GM19025 (cell line): ENCODE measurements around the gene CDIPT.
"Not testable (repeated sequence)": the region's sequence is repeated elsewhere in the genome, so short reads cannot be mapped to it uniquely, and the experiment has no call there.

Source experiments
- ATAC-seq: cut with Tn5 transposase; IDR thresholded peaks from one replicate; pipeline ENCODE4 v1.9.1; 2021; ENCODE audit warnings: mild to moderate bottlenecking, low read depth, moderate library complexity; ENCODE audit not compliant: unreplicated experiment

The CDIPT gene

DNA sequence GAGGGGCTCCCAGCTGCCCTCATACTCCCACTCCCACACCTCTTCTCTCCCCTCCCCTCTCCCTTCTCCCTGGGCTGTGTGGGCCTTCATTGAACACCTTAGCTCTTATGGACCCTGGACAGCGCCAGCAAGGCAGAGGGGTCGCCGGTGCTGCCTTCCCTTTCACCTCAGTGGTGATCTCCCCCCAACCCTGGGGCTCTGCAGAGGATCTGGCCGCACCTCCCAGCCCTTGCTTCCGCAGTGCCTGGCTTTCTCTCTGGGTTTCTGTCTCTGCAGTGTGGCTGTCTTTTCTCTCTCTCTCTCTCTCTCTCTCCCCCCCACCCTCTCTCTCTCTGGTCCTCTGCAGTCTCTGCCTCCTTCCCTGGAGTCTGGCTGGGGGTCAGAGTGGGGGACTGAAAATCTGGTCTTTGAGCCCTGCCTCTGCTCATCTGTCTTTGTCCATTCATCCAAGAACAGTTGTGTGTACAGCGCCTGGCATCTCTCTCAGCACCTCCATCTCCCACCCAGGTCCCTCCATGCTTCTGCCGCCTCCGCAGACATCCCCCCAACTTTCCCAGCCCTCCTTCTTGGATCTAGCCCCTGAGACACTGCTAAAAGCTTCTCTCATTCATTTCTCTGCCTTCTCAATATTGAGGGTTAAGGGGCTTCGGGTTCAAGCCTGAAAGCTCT, 35.2 kb upstream of the CDIPT start:
- ATAC-seq, result no peak

DNA sequence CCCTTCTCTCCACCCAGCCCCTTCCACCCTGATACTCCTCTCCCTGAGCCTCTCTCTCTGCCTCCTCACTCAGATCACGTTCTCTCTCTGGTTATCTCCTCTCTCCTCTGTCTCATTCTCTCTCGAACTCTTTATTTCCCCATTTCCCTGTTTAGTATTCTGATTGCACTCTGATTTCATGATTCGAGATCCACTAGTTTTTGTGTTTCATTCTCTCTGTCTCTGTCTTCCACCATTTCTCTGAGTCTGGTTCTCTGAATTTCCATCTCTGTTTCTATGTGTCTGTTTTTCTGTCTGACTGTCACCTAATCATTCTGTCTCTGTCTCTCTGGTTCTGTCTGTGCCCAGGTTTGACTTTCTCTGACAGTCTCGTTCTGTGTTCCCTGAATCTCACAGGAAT, 34.3 kb upstream of the CDIPT start:
- no peak for ATAC-seq

GRCh38 chr16:29896841-29897240, 33.8 kb upstream of the CDIPT start:
- no peak for ATAC-seq

DNA sequence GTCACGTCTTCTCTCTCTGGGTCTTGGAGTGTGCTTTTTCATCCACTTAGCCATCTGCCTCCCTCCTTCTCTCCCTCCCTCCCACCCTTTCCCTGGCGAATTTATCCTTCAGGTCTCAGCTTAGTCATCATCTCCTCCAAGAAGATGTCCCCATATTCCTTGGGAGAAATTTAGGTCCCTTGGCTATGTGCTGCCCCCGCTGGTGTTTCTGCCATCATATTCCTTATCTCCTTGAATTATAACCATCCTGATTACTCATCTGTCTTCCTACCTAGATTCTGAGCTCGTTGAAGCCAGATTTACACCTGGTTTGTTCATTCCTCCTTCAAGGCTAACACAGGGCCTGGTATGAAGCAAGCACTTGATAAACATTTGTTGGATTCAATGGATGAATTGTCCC, 31.3 kb upstream of the CDIPT start:
- ATAC-seq, result no peak

DNA sequence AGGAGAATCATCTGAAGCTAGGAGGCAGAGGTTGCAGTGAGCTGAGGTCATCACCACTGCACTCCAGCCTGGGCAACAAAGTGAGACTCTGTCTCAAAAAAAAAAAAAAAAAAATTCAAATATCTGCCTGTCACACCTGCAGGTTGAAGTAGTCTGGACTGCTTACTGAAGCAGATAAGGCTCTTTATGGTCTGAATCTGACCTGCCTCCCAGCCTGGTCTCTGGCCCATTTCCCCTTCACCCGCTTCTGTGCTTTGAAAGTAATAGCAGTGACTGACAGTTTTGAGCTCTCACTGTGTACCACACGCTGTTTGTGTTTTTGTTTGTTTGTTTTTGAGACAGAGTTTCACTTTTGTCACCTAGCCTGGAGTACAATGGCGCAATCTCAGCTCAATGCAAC, 30.5 kb upstream of the CDIPT start:
- no peak for ATAC-seq

GRCh38 chr16:29892458-29892813, 29.4 kb upstream of the CDIPT start:
- no peak for ATAC-seq

DNA sequence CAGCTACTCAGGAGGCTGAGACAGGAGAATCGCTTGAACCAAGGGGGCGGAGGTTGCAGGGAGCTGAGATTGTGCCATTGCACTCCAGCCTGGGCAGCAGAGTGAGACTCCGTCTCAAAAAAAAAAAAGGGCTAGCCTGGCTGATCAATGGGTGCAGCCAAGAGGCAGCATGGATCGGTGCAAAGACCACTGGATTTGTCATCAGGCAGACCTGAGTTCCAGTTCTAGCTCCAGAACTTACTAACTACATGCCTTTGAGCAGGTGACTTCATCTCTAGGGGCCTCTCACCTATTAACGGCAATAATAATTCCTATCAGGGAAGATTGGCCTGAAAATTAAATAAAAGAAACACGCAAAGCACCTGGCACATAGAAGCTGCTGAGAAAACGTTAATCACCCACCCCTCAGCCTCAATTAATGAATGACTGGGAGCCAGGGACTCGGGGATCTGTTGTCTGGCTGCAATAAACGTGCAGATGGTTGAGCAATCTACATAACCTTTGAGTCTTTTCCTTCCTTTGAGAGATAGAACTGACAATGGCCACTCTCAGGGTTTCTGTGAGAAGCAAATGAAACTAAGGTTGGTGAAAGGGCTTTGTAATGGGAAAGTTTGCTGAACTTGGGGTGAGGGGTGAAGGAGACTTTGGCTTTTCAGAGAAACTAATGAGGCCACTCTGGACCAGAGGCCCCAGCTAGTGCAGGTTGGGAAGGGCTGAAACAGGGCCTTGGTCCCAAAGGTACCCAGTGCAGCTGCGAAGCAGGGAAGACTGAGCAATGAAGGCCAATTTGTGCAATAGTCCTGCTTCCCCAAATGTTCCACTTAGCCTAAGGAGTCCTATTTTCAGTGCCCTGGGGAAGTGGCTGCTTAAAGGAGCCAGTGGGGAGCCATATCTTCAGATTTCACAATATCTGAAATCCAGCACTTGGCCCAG, 28.8 kb upstream of the CDIPT start:
- no peak for ATAC-seq

DNA sequence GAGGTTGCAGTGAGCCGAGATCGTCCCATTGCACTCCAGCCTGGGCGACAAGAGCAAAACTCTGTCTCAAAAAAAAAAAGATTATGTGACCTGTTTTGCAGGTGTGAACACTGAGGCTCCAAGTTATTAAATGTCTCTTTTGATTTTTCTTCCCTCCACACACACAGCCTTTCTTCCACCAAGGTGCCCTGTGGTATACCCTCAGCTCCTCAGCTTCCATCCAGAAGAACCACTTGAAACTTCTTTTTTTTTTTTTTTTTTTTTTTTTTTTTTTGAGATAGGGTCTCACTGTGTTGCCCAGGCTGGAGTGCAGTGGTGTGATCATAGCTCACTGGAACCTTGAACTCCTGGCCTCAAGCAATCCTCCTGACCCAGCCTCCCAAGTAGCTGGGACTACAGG, 26.3 kb upstream of the CDIPT start:
- not testable (repeated sequence) for ATAC-seq

DNA sequence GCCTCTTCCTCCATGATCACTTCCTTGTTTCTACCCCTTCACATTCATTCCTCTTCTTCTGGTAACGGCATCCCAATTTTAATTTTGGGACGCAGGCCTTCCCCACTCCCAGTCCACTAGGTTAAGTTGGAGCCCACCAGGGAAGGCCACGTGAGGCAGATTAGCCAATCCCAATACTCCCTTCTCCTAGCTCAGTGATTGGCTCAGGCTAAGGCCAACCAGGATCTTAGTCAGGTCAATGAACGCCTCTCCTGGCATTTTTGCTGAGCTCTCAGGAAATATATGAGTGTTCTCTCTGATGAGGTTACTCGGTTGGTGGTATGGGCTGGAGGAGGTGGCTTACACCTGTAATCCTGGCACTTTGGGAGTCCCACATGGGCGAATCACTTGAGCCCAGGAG, 21.0 kb upstream of the CDIPT start:
- no peak for ATAC-seq

DNA sequence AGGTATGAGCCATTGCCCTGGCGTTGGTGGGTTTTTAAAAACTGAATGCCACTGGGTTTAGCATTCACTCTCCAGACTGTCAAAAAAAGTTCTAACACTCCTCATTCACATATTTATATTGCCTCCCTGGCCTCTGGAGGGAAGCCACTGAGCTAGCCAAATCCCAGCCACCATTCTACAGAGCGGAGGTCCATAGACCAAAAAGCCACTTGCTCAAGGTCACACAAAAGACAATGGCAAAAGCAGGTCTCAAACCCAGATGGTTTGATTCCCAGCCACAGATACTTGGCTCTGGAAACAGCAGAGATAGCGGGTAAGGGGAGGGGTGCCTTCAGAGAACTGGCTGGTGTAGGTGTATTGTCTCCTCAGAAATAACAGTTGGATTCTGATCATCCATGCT, 18.0 kb upstream of the CDIPT start:
- ATAC-seq, result no peak

- ATAC-seq, result no peak
These were observed 15.1 kb upstream of the CDIPT start for GRCh38 chr16:29878172-29878571.

DNA sequence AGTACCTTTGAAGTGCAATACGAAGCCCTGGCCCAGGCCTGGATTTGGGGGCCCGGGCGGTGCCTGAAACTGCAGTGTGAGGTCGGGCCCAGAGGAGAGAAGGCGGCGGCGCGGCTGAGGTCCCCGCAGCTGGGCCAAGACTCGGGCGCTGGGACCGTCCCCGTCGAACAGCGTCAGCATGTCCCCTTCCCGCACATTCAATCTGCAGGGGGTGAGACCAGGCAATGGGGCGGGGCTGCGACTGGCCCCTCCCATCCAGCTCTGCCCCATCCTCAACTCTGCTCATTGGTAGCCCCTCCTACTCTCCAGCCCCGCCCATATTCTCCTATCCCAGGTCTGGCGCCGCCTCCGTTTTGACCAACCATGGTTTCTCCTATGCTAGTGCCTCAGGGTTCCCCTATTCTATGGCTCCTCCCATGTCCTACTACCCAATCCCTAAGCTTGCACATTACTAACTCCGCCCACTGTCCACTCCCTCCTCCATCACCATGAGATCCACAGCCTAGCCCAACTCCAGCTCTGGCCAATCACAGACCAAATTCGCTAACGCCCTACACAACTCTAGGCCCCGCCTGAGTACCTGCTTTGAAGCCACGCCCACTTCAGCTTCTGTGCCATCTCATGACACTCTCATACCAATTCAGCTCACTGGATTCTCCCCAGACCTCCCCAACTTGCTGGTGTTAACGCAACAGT, 14.4 kb upstream of the CDIPT start:
- ATAC-seq, result no peak

- ATAC-seq, result no peak
These were observed 13.7 kb upstream of the CDIPT start for GRCh38 chr16:29876594-29877249.

DNA sequence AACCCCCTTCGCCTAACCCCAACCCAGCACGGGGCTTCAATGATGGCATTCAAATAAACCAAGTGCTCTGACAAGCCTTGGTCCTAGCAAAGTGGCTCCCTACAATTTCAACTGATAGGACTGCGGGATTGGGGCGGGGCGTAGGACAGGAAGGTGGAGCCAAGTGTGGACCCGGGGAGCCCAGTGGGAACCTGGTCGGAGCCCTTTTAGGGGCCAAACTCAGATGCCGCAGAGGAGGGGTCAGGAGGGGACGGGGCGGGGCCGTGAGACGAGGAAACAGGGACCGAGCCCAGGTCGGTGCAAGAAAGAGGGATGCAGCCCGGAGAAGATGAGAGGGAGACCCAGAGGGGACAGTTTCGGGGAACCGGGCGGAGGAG, 13.2 kb upstream of the CDIPT start:
- no peak for ATAC-seq

- no peak for ATAC-seq
These were observed 12.2 kb upstream of the CDIPT start for GRCh38 chr16:29875206-29875605.

DNA sequence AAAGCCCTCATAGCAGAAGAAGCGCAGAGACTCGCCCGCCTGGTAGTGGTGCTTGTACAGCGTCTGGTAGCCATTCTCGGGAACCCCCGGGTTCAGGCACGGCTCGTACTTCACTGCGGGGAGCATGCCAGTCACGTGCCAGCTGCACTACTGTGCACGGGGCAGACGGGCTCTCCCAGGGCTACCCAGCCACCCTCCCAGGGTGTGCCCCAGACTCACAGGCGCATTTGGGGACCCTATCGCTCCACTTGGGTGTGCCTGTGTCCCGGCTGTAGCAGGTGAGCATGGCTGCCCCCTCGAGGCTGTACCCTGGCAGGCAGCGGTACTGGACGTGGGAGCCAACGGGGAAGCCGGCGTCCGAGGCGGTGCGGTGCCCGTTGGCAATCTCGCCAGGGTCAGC, 10.3 kb upstream of the CDIPT start:
- ATAC-seq, result no peak

GRCh38 chr16:29871822-29872546, 9.0 kb upstream of the CDIPT start:
- ATAC-seq, result no peak

- not testable (repeated sequence) for ATAC-seq
These were observed 6.0 kb upstream of the CDIPT start for GRCh38 chr16:29869067-29869466.

GRCh38 chr16:29868396-29869009, 5.5 kb upstream of the CDIPT start:
- no peak for ATAC-seq

DNA sequence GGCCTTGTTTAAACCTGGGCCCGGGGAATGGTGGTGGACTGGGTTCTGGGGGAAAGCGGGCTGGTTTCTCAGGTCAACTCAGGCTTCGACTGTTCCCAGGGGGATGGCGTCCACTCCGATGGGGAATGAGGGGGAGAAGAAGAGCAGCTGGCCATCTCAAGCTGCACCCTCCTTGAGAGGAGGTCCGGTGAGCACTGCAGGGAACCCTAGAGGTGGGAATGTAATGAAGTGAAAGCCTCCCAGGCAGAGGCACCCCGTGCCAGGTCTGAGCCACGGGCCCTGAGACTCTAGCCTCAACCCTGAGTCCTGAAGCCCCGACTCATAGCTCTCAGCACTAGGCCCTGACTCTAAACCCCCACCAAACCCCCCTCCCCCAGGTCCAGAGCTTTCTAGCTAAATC, 1.2 kb upstream of the CDIPT start:
- no peak for ATAC-seq
